Cerebellar cortex (tissue), 1 donor: ENCODE measurements around the gene SKP1.
"Not testable (repeated sequence)": the region's sequence is repeated elsewhere in the genome, so short reads cannot be mapped to it uniquely, and the experiment has no call there.

ENCODE experiments used
- DNase-seq: peaks from one replicate; pipeline ENCODE4 v3.0.0-alpha.2; 2015; ENCODE audit warnings: low spot score

SKP1 gene

DNA sequence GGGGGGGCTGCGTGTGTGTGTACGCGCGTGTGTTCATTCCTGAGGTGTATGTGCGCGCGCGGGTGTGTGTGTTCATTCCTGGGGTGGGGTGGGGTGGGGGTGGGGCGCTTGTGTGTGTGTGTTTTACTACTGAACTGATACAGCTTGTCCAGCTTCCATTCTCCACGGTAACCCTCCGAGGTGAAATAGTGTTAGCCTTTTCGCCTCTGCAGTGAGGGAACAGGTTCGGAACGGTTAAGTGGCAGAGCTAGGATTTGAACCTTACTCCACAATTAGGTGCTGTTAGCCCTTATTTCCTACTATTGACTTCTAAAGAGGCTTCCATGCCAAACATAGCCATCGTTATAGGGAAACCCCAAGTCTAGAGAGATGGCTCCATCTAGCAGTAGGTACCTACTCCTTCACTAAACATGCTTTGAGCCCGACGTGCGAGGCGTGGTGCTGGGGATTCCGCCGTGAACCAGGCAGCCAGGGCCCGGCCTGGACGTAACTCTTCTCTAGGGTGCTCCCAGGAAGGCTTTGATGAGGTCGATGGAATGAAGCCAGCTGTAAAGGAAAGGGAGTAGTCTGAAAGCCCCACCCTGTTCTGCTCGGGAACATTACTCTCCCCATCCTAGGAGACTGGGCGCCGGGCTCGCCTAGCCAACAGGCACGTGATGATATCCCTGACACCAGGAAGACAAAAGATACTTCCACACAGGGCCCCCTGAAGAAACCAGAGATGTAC, 782 bp upstream of the SKP1 start:
- no peak for DNase-seq

DNA sequence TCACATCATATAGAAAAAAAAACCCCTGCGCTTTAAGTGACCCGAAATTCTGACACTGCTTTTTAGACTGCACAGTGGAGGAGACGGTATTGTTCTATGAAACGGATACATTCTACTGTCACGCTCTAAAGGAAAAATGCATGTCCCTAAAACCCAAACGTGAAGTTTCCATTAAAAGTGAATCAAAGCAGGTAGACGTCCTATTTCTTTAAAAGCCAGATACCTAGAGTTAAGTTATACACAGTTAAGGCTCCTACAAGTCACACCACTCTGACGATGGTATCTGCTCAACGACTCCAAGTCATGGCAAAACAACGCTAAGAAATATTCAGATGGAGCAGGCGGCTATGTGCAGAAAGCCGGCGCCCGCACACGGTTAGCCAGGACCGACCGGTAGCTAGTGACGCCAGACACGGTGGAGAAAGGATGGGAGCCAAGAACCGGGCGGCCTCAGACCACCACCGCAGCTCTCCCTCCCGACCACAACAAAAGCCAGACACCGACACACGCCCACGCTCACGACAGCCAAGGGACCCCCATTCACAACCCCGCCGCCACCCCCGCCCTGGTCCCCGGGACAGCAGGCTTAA, 734 bp downstream of the SKP1 start:
- no peak for DNase-seq

DNA sequence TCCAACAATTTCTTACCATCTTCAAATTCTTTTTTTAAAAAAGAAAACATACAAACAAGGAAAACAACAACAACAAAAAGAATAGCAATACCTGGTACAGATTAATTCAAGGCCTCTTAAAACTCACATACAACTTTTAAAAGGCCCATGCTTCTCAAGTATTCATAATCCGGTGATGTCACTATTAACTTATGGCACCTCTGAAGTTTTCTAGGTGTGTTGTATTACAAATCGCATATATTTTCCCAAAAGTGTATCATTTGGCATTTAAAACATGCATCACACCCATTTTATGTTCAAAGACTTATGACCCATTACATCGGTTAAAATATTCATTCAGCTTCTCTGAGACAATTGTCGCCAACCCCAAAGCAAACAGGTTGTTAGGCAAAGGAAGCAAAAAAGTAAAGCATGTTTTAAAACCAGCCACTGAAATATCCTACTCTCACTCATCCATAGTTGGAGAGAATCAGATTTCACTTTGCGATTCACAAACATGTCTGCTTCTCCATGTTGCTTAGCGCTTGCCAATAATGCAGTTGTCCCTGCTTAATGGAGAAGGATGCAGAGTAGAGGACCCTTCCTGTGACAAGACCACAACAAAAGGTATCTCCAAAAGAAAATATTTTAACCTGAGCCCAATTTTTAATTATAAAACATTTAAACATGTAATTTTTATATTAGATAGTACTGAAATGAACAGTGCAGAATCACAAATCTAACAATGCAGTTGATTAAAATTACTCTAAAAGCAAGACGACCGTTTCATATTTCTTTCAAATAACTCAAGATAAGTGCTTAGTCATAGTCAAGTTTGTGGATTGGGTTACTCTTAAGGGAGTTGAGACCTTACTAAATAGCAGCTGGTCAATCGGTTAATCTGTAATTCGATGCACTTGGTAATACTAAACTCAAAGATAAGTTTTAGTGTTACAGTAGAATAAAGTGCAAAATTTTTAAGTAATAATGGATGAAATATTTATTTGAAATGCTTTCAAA, 1.6 kb downstream of the SKP1 start:
- DNase-seq, result no peak

DNA sequence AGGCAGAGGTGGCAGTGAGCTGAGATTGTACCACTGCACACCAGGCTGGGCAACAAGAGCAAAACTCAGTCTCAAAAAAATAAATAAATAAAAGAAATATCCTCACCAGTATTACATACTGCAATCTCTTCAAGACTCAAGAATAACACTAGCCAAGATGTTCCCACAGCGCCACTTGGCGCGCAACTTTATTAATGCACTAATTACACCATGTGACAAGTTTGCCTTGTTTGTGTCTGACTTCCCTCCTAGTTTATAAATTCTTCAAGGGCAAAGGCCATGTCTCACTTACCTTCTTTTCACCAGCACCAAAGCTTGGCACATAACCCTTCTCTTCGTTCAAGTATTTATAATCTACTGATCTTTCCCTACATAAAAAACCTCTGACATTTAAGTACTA, 4.8 kb downstream of the SKP1 start:
- no peak for DNase-seq

DNA sequence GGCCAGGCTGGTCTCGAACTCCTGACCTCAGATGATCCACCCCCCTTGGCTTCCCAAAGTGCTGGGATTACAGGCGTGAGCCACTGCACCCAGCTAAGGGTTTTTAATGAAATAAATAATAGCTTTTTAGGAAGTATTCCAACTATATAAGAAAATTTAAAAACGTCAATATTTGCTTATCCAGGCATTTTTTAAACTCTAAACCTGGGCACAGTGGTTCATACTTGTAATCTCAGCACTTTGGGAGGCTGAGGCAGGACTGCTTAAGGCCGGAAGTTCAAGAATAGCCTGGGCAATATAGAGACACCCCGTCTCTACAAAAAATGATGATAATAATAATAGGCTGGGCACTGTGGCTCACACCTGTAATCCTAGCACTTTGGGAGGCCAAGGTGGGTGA, 14.2 kb downstream of the SKP1 start:
- no peak for DNase-seq

DNA sequence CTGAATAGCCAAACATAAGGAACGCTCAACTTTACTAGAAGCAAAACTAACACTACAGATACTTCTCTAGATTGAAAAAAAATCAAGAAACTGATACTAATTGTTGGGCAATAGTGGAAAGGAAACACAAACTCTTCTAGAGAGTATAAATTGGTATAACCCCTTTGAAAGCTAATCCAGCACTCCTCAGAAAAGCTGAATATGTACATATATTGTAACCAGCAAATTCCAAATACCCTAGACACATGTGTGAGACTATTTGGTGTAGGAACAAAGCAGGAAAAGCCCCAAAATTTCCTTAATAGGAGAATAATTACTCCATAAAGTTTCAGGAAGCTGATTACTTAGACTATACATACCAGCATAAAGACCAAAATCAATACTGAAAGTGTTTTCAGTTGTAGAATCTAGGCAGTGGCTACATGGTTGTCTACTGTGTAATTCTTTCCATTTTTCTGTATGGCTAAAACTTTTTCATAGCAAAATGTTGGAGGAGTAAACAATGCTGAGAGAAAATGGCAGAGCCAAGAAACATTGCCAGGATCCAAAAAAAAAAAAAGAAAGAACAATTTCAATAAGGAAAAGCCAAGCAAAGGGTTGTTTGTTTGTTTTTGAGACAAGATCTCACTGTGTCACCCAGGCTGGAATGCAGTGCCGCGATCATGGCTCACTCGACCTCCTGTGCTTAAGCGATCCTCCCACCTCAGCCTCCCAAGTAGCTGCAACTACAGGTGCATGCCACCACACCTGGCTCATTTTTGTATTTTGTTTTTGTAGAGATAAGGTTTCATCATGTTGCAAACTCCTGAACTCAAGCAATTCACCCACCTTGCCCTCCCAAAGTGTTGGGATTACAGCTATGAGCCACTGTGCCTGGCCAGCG, 15.0 kb downstream of the SKP1 start:
- no peak for DNase-seq

DNA sequence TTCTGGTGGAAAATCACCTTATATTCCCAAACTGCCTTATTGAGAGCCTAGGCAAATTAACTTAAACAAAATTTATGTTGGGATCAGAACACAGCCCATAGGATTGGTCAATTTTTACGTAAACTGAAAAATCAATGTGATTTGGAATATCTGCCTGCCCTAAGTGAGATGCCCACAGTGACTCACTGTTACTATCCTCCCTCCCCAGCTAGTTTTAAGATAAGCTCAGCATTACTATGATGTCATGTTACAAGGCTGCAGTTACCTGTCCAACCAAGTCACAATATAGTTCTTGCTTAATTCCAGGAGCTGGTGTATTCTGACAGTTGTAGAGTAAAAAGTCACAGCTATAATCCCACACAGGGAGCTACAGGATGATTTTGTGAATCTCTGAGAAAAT, 23.1 kb downstream of the SKP1 start:
- no peak for DNase-seq

DNA sequence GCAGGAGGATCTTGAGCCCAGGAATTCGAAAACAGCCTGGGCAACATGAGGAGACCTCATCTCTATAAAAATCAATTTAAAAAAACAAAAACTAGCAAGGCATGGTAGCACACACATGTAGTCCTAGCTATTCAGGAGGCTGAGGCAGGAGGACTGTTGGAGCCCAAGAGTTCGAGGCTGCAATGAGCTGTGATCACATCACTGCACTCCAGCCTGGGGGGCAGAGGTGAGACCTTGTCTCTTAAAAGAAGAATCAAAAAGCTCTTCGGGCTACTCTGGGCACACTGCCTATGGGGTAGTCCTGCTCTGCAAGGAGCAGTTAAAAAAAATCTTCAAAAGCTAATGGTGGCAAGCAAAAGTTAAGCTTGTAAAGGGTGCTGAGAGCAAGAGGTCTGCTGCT, 23.5 kb downstream of the SKP1 start:
- DNase-seq, result no peak

DNA sequence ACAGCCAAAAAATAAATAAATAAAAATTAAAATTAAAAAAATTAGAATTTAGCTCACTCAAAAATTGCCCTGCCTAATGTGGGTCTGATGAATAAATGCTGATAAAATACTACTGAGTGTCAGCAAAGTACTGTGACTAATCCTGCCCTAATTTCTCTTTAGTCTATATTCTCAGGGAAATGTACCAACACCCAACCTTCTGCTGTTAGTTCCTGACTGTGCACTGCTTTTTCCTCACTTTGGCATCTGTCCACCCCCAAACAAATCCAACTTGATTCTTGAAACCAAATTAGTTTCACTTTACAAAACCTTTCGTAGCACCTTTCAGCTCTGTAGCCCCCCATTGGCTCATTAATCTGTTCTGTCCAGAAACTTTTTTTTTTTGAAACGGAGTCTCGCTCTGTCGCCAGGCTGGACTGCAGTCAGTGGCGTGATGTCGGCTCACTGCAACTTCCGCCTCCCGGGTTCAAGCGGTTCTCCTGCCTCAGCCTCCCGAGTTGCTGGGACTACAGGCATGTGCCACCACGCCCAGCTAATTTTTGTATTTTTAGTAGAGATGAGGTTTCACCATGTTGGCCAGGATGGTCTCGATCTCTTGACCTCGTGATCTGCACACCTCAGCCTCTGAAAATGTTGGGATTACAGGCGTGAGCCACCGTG, 24.4 kb downstream of the SKP1 start:
- not testable (repeated sequence) for DNase-seq

DNA sequence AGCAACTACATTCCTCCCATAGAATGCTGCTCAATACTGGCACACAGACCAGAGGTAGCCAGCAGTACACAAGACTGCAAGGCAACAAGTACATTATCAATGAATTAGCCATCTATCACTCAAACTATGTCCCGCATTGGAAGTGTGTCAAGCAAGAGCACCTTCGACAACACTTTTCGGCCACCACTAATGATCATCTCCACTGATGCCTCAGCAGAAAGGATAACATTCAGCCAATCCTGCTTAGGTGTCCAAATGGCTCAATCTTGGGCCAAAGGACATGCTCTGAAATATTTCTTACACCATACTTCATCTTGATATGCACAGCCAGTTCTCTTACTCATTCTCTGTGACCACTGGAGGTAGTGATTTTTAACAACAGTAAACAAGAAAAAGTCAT, 25.0 kb downstream of the SKP1 start:
- DNase-seq, result no peak

DNA sequence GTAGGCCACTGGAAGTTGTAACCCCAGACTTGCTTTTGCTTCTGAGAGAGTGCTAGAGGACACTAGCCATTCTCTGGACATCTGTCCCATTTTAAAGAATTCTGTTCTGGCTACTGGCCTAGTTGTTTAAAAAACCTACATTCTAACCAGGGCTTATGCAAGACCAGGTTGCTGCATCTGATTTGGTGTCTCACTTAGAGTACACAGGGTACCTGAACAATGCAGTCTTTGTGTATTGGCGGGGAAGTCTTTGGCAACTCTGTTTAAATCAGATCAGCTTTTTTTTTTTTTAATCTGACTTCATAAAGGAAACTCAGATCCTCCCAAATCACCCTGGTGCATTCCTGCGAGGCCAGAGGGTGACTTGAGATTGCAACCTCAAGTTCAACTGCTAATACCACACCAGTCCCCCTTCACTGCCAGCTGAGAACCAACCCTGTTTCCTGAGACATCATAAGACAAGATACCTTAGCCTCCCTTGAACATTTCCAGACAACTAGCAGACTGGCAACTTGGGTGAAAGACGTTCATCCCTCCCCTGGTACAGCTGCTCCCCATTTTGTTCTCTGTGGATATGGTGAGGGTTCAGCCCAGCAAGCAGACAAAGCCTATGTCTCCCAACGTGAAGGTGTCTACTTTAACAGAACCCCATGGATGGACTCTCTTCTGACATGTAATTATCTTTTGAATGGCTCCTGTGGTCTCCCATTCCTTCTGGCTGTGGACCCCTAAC, 27.0 kb downstream of the SKP1 start:
- no peak for DNase-seq

DNA sequence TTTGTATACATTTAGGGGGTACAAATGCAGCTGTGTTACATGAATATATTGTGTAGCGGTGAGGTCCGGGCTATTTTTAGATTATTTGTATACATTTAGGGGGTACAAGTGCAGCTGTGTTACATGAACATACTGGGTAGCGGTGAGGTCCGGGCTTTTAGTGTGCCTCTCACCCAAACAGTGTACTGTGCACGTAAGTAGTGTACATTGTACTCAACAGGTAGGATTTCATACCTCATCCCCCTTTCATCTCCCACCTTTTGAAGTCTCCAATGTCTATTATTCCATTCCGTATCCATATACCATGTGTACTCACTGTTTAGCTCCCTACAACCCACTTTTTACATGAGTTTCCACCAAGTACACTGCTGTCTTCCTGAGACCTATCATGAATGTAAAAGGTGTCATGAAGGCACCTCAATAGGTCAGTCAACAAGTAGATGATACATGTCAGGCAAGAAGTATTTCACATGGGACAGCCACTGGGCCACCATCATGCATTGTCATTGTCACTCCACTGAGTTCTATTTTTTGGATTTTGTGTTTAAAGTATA, 27.7 kb downstream of the SKP1 start:
- no peak for DNase-seq

DNA sequence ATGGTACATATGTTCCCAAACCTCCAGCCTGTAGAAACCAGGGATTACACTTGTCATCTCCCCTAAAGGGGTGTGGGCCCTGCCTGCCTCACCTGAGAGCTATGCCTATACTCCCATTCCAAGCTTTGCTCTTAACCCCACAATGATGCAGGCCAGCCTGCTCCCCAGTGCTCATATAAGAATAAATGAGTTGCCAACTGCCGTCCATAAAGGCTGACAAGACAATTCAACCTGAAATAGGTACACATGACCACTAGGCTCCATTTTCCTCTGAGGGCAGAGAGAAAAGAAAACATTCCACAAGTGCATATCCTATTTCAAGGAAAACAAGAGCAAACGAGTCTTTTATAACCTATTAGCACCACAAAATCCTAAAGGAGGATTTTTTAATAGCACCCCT, 28.4 kb downstream of the SKP1 start:
- DNase-seq, result no peak

DNA sequence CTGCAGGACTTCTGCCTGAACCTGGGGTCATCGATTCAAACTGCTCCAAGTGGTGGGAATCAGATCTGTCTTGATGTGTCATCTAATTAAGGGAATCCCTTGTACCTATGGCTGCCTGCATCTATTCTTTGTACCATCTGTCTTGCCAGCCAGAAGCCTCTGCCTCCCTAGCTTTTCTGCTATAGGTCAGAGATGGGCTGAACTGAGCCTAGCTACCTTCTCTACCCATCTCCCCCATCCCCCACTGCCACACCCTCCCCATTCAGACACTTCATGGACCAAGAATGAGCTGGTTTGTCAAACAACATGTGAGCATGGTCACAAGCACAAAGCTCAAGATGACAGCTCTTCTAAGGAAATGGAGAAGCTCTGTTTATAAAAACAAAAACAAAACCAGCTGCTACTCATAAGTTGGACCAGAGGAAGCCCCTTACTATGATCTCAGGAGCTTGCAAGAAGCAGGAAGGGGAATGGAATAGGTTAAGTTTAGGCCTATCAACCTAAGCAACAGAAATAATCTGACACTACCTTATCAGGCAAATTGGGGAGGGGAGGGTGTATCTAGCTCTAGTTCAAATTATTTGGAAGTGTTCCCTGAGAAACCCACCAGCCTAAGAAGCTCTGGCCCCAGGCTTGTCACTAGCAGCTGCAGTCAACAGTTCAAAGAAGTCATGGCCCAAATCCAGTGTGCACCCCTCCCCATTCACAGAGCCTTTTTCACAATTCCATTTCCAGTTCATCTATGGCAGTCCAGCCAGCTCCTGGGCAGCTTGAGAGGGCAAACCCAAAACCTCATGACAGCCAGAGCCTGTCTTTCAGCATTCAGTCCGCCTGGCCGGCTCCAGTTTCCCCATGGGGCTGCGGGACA, 29.9 kb downstream of the SKP1 start:
- no peak for DNase-seq

DNA sequence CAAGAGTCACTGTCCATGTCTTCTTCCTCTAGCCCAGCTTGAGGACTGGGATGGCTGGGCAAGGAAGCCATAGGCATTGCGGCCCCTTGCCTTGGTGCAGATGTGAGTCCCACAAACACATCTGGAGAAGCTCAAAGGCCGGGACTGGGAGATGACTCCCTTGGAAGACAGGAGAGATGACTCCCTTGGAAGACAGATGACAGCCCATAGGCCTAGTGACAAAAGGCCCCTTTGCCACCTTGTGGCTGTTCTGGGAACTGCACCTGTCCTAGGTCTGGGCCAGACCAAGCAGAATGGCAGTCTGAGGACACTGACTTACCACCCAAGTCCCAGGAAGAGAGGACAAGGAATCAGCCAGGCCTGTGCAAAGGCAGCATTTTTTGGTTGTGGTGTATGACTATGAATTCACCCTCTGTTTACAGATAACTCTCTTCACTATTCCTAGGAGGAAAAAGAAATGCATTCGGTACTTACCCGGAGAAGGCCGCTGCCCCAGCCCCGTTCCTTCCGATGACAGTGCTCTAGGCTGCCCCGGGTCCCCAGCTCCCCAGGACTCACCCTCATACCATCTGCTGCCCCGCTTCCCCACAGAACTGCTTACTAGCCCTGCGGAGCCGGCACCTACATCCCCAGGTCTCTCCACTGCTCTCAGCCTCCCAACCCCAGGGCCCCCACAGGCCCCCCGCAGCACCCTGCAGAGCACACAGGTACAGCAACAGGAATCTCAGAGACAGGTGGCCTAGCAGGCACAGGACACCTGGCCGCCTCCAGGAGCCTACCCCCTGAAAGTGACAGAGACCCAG, 30.8 kb downstream of the SKP1 start:
- peak; percentile 89 for DNase-seq

DNA sequence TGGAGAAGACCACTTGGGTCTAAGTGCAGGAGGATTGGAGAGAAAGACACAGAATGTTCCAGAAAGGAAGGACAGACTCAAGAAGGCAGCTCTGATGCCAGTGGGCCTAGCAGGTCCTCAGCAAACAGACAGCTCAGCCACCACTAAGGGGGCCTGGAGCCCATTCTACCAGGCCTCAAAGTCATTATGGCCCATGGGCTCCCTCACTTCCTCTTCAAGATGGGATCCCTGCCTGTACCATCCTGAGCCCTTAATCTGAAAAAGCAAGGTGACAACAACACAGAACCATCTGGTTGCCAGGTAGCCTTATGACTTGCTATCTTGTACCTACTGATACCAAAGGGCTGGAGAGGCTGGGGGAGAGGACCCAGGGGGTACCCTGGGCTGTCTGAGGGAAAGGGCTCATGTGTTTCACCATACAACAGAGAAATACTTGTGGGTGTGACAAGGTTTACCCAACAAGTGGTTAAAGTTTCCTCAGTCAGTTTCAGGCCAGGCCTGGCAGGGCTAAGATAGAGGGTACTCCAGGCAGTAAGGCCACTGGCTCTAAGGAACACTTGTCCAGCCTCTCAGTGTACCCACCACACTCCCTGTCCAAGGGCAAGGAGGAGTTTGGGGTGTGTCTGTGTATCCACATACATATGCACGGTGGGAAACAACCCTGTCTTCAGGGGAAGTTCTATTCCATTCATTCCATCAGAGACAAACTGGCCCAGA, 31.6 kb downstream of the SKP1 start:
- no peak for DNase-seq
